ENCODE measurements around the gene PF4V1. TPM values are rescaled to one million over a fixed set of nuclear protein-coding genes. Genes with fewer than 3 reads are reported as not detected.

The PF4V1 gene
- total and polyA plus RNA-seq, 2 donors = 0.14 to 0.57 TPM

DNA sequence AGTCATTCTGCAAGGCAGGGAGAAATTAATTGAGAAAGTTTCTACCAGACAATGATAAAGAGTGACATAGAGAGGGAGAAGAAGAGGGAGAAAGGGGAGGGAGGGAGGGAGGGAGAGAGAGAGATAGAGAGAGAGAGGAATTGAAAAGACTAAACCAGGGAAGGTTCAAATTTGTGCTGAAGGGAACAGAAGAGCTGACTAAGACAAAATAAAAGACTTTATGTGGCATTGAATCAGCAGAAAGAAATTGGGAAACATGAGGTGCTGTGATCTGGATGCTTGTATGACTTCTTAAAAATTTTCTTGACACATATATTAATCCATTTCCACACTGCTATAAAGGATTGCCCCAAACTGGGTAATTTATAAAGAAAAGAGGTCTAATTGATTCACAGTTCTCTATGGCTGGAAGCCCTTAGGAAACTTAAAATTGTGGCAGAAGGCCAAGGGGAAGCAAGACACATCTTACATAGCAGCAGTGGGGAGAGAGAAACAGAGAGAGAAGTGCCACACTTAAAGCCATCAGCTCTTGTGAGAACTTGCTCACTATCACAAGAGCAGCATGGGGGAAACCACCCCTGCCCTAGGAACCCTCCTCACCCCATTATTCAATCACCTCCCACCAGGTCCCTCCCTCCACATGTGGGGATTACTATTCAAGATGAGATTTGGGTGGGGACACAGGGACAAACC, 30.1 kb upstream of the PF4V1 start:
- Histone ChIP-seq H3K27ac (ENCODE audit: low read depth in 1 of 2, low read length in 1 of 2) (no peak overlapping the region), H3K27me3 (ENCODE audit: control insufficient read depth in 2 of 2, insufficient read depth in 1 of 2, low read length in 1 of 2) (no peaks in the 10 kb centered on the region), H3K36me3 (ENCODE audit: control insufficient read depth in 2 of 2, insufficient read depth in 2 of 2, low read length in 1 of 2) (no peaks in the 10 kb centered on the region), H3K4me3 (ENCODE audit: low read length in 2 of 2) (no peak overlapping the region), H3K4me1 (ENCODE audit: control insufficient read depth in 2 of 2, insufficient read depth in 2 of 2, low read length in 2 of 2) (no peaks in the 10 kb centered on the region), H3K9me3 (ENCODE audit: control insufficient read depth in 2 of 2, insufficient read depth in 1 of 2, low read length in 1 of 2) (no peaks in the 10 kb centered on the region)
- DNase-seq (ENCODE audit: low read depth in 6 of 9, low spot score in 9 of 9) = no peak

DNA sequence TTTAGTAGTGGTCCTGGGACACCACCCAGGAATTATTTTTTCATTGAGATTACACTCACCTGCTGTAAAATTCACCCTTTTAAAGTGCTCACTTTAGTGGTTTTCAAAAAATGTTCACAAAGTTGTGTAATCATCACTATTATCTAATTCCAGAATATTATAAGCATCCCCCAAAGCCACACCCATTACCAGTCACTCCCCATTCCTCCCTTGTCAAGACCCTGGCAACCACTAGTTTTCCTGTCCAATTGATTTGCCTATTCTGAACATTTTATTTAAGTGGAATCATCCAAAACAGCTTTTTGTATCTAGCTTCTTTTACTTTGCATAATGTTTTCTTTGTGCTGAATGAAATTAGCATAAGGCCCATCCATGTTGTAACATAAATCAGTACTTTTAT, 29.3 kb upstream of the PF4V1 start:
- no peaks in the 10 kb centered on the region for H3K27me3 ChIP-seq (ENCODE audit: control insufficient read depth in 2 of 2, insufficient read depth in 1 of 2, low read length in 1 of 2)

DNA sequence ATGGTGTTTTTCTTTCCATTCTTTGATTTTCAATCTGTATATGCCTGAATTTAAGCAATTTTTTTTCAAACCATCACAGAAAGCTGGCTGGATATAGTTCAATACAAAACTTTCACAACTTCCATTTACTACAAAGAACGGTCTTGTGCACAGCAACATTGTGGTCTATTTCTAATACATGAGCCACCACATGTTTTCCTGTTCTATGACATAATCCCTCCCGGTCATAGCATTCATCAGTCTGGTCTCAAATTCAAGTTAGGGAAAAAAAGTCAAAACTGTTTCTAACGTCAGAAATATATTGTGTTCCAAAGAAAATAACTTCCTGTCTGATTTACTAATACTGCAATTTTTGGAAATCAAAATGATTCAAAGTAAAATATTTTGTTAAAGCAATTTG, 24.1 kb upstream of the PF4V1 start:
- no peak overlapping the region for H3K27ac ChIP-seq (ENCODE audit: low read depth in 1 of 2, low read length in 1 of 2)
- 56% methylated on average over 3 of the region's 3 CpGs for WGBS

More for the DNA sequence above, 29.3 kb upstream of the PF4V1 start:
- DNase-seq (ENCODE audit: low read depth in 6 of 9, low spot score in 9 of 9) = no peak
- Histone ChIP-seq H3K4me1 (ENCODE audit: control insufficient read depth in 2 of 2, insufficient read depth in 2 of 2, low read length in 2 of 2) (no peaks in the 10 kb centered on the region), H3K27ac (ENCODE audit: low read depth in 1 of 2, low read length in 1 of 2) (no peak overlapping the region), H3K4me3 (ENCODE audit: low read length in 2 of 2) (no peak overlapping the region), H3K9me3 (ENCODE audit: control insufficient read depth in 2 of 2, insufficient read depth in 1 of 2, low read length in 1 of 2) (no peaks in the 10 kb centered on the region), H3K36me3 (ENCODE audit: control insufficient read depth in 2 of 2, insufficient read depth in 2 of 2, low read length in 1 of 2) (no peaks in the 10 kb centered on the region)

DNA sequence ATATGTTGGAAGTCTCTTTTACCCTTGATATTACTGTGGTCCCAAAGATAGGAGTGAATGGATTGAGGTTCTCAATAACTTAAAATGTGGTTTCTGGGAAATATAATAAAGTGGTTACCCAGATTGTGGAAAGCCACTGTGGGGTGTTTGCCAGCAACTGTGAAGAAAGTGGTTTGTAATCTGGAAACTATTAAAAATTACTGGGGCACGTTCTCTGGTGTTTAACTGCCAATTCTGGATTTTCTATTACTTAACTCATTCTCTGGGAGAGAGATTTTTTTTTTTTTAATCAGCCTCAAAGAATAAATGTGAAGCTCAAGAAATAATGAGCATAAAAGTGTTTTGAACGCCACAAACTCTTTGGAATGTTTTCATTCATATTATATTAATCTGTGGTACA, 21.5 kb upstream of the PF4V1 start:
- no peaks in the 10 kb centered on the region for H3K36me3 ChIP-seq (ENCODE audit: control insufficient read depth in 2 of 2, insufficient read depth in 2 of 2, low read length in 1 of 2)
- H3K4me3 ChIP-seq (ENCODE audit: low read length in 2 of 2) = no peak overlapping the region
- peaks cover 0 to 5% of the 10 kb centered on the region in 2 donors for H3K27me3 ChIP-seq (ENCODE audit: control insufficient read depth in 2 of 2, insufficient read depth in 1 of 2, low read length in 1 of 2)
- no peak overlapping the region for H3K27ac ChIP-seq (ENCODE audit: low read depth in 1 of 2, low read length in 1 of 2)
- no peak for DNase-seq (ENCODE audit: low read depth in 6 of 9, low spot score in 9 of 9)
- 96% methylated on average over 2 of the region's 2 CpGs for WGBS
- peaks cover 0 to 4% of the 10 kb centered on the region in 2 donors for H3K4me1 ChIP-seq (ENCODE audit: control insufficient read depth in 2 of 2, insufficient read depth in 2 of 2, low read length in 2 of 2)
- no peaks in the 10 kb centered on the region for H3K9me3 ChIP-seq (ENCODE audit: control insufficient read depth in 2 of 2, insufficient read depth in 1 of 2, low read length in 1 of 2)

More for the DNA sequence above, 24.1 kb upstream of the PF4V1 start:
- no peak for DNase-seq (ENCODE audit: low read depth in 6 of 9, low spot score in 9 of 9)
- Histone ChIP-seq H3K9me3 (ENCODE audit: control insufficient read depth in 2 of 2, insufficient read depth in 1 of 2, low read length in 1 of 2) (no peaks in the 10 kb centered on the region), H3K4me1 (ENCODE audit: control insufficient read depth in 2 of 2, insufficient read depth in 2 of 2, low read length in 2 of 2) (no peaks in the 10 kb centered on the region), H3K4me3 (ENCODE audit: low read length in 2 of 2) (no peak overlapping the region), H3K36me3 (ENCODE audit: control insufficient read depth in 2 of 2, insufficient read depth in 2 of 2, low read length in 1 of 2) (no peaks in the 10 kb centered on the region), H3K27me3 (ENCODE audit: control insufficient read depth in 2 of 2, insufficient read depth in 1 of 2, low read length in 1 of 2) (no peaks in the 10 kb centered on the region)

DNA sequence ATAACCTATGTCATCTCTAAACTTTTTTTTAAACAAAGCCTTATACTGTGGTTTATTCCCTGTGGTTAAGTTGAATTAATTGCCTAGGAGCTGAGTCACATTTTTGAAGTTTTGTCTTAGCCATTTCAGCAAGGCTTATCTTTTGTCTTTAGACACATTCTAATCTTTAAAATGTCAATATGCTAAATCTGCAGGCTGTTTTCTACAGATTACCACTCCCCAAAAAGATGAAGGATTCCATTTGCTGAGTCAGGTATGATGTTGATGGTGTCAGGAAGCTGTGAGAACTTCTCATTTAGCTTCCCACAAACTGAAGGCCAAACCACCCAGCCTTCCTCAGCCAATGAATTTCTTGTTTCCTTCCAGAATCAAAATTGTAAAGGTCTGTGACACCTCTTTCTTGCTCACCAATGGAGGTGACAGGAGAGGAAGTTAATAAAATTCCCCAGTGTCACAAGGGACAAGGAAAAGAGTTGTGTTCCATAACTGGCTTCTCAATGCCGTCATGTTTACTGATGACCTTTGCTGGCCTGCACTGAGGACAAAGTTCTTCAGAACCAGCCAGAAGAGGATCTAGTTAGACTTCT, 20.4 kb upstream of the PF4V1 start:
- Histone ChIP-seq H3K4me3 (ENCODE audit: low read length in 2 of 2) (no peak overlapping the region), H3K9me3 (ENCODE audit: control insufficient read depth in 2 of 2, insufficient read depth in 1 of 2, low read length in 1 of 2) (no peaks in the 10 kb centered on the region), H3K27ac (ENCODE audit: low read depth in 1 of 2, low read length in 1 of 2) (no peak overlapping the region), H3K27me3 (ENCODE audit: control insufficient read depth in 2 of 2, insufficient read depth in 1 of 2, low read length in 1 of 2) (peaks cover 0 to 11% of the 10 kb centered on the region in 2 donors), H3K36me3 (ENCODE audit: control insufficient read depth in 2 of 2, insufficient read depth in 2 of 2, low read length in 1 of 2) (no peaks in the 10 kb centered on the region), H3K4me1 (ENCODE audit: control insufficient read depth in 2 of 2, insufficient read depth in 2 of 2, low read length in 2 of 2) (peaks cover 0 to 10% of the 10 kb centered on the region in 2 donors)
- no peak for DNase-seq (ENCODE audit: low read depth in 6 of 9, low spot score in 9 of 9)
- 93% methylated on average over 1 of the region's 1 CpG for WGBS

DNA sequence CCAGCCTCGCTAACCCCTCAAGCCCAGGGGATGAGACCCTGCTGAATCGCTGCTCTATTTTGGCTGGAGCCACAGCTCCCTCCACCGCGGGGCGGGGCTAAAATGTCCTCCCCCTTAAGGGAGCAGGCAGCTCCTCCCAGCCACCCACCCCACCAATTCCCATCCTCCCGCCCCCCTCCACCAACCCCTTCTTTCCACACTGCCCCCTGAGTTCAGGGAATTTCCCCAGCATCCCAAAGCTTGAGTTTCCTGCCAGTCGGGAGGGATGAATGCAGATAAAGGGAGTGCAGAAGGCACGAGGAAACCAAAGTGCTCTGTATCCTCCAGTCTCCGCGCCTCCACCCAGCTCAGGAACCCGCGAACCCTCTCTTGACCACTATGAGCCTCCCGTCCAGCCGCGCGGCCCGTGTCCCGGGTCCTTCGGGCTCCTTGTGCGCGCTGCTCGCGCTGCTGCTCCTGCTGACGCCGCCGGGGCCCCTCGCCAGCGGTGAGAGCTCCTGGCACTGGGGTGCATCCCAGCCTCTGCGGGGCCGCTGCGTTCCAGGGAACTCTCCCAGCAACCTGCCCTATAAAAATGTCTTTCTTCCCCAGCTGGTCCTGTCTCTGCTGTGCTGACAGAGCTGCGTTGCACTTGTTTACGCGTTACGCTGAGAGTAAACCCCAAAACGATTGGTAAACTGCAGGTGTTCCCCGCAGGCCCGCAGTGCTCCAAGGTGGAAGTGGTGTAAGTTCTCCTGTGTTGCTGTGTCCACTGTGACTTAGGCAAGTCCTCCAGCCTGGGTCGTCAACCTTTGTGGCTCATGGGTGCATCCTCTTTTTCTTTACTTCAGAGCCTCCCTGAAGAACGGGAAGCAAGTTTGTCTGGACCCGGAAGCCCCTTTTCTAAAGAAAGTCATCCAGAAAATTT, 16.5 kb upstream of the PF4V1 start, which contains the start of gene CXCL6:
TSS of gene CXCL6 (plus strand) at position 306 of the 907 bp plus-strand sequence. CDS start at position 379, 73 bp downstream.
- H3K27ac ChIP-seq (ENCODE audit: low read depth in 1 of 2, low read length in 1 of 2) = no peak within 1 kb of the TSS
- DNase-seq (ENCODE audit: low read depth in 6 of 9, low spot score in 9 of 9) = peak in 6 of 9 donors; percentile 13 to 68 (median 36)
- WGBS = 5% methylated on average over 41 of the region's 41 CpGs
- H3K9me3 ChIP-seq (ENCODE audit: control insufficient read depth in 2 of 2, insufficient read depth in 1 of 2, low read length in 1 of 2) = no peaks in the 10 kb centered on the region
- peaks cover 0 to 11% of the 10 kb centered on the region in 2 donors for H3K27me3 ChIP-seq (ENCODE audit: control insufficient read depth in 2 of 2, insufficient read depth in 1 of 2, low read length in 1 of 2)
- H3K4me1 ChIP-seq (ENCODE audit: control insufficient read depth in 2 of 2, insufficient read depth in 2 of 2, low read length in 2 of 2) = peaks cover 0 to 10% of the 10 kb centered on the region in 2 donors
- no peaks in the 10 kb centered on the region for H3K36me3 ChIP-seq (ENCODE audit: control insufficient read depth in 2 of 2, insufficient read depth in 2 of 2, low read length in 1 of 2)
- H3K4me3 ChIP-seq (ENCODE audit: low read length in 2 of 2) = peak within 1 kb of the TSS; percentile 55 to 69

DNA sequence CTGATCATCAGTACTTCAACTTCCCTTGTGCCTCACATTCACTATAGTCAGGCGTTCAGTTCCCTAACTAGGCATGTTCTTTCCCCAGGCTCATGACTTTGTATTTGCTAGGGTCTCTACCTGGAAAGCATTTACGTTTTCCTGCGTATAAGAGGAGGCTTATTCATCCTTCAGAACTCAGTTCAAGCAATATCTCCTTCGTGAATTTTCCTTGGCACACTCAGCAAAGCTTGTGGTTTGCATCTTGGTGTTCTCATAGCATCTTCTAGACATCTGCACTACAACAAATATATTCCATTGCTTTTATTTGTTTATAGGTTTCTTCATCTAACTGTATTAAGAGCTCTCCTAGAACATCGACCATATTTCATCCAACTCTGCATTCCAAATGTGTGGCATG, 14.0 kb upstream of the PF4V1 start:
- Histone ChIP-seq H3K4me3 (ENCODE audit: low read length in 2 of 2) (no peak overlapping the region), H3K27me3 (ENCODE audit: control insufficient read depth in 2 of 2, insufficient read depth in 1 of 2, low read length in 1 of 2) (peaks cover 0 to 11% of the 10 kb centered on the region in 2 donors), H3K36me3 (ENCODE audit: control insufficient read depth in 2 of 2, insufficient read depth in 2 of 2, low read length in 1 of 2) (no peaks in the 10 kb centered on the region), H3K4me1 (ENCODE audit: control insufficient read depth in 2 of 2, insufficient read depth in 2 of 2, low read length in 2 of 2) (peaks cover 0 to 10% of the 10 kb centered on the region in 2 donors), H3K9me3 (ENCODE audit: control insufficient read depth in 2 of 2, insufficient read depth in 1 of 2, low read length in 1 of 2) (no peaks in the 10 kb centered on the region), H3K27ac (ENCODE audit: low read depth in 1 of 2, low read length in 1 of 2) (no peak overlapping the region)
- 98% methylated on average over 5 of the region's 5 CpGs for WGBS
- DNase-seq (ENCODE audit: low read depth in 6 of 9, low spot score in 9 of 9) = no peak

DNA sequence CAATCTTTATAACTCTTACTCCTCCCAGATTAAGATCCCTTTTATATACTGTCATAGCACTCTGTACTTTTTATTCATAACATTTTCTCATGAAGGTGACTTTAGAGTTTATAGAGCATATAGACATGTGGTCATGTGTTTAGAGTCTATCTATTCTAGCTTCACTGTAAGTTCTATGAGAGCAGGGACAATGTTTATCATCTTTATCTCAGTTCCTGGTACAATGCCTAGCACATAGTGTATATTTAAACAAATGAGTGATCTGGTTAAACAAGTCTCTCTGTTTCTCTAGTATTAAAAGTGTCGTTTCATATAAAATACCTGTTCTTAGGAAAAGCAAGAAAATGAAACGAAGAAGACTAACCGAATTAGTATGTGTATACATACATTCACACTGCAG, 13.4 kb upstream of the PF4V1 start:
- 97% methylated on average over 3 of the region's 3 CpGs for WGBS
- no peak for DNase-seq (ENCODE audit: low read depth in 6 of 9, low spot score in 9 of 9)
- peaks cover 0 to 11% of the 10 kb centered on the region in 2 donors for H3K27me3 ChIP-seq (ENCODE audit: control insufficient read depth in 2 of 2, insufficient read depth in 1 of 2, low read length in 1 of 2)

More for the DNA sequence above, 13.4 kb upstream of the PF4V1 start:
- Histone ChIP-seq H3K4me3 (ENCODE audit: low read length in 2 of 2) (no peak overlapping the region), H3K4me1 (ENCODE audit: control insufficient read depth in 2 of 2, insufficient read depth in 2 of 2, low read length in 2 of 2) (peaks cover 0 to 10% of the 10 kb centered on the region in 2 donors), H3K36me3 (ENCODE audit: control insufficient read depth in 2 of 2, insufficient read depth in 2 of 2, low read length in 1 of 2) (no peaks in the 10 kb centered on the region), H3K9me3 (ENCODE audit: control insufficient read depth in 2 of 2, insufficient read depth in 1 of 2, low read length in 1 of 2) (no peaks in the 10 kb centered on the region), H3K27ac (ENCODE audit: low read depth in 1 of 2, low read length in 1 of 2) (no peak overlapping the region)
